NCI-H187 treated with DMSO at 0.1 percent for 48 hours (cell line): Measurements from ENCODE around the gene ANKUB1.

Experiments used
- DNase-seq: peaks from one replicate; lab custom pipeline; 2025; lab: John Stamatoyannopoulos, UW

Gene ANKUB1

DNA sequence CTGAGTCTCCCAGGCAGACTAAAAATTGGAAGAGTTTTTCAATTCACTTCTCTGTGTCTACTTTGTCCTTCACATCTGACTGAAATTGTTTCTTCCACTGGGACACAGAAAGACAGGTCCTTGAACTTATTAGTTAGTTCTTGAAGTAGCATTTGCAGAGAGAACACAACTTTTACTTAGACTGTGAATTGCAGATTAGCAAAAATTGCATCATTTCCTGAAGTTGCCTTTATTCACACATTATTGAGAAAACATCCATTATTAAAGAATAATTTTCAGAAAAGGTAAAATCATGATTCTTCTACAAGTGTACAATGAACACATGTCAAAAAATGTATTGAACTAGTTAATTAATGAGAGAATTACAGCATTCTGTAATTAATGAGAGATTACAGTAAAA lies 38.6 kb downstream of the ANKUB1 start:
- no peak for DNase-seq

DNA sequence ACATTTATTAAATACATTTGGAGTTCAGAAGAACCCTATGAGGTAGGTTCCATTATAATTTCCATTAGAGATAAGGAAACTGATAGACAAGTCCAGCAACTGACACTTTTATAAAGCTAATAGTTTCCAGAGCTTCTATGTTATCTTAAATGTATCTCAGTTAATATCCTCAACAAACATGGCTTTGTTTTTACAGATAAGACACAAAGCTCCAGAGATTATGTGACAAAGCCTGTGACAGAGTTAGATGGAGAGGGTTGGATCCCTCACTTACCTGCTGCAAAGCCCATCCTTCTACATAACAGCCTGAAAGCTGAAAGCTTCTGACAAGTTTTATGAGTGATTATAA lies 39.6 kb downstream of the ANKUB1 start:
- no peak for DNase-seq

DNA sequence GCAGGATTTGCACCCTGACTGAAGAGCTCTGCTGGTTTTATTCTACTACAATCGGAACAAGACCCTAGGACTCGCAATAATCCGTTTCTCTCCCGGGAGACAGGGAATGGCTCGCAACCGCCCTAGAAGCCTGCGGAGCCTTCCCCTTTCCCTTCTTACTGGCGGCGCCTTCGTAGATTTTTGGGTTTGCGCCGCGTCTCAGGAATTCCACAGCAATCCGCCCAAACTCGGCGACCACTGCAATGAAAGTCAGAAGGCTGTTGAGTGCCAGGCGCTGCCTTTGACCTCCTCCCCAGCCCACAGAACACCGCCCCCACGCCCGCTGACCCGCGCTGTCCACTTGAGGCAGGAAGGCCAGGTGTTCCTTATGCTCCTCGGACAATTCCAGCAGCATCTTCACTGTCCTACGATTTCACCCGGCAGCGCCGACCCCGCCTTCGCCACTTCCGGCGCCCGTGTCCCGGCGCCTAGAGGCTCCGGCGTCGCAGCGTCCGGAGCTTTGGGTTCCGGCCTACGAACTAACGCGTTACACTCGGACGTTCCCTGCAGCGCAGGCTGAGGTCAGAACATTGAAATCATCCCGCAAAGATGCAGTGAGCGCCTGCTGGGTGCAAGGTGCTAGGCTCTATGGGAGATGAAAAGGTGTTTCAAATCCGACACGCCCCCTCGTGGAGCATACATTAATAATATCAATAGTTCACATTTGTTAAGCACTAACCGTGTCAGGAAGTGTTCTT lies 40.1 kb downstream of the ANKUB1 start, which contains the start of gene COMMD2:
TSS of gene COMMD2 (minus strand) at position 439 of the 737 bp plus-strand sequence. CDS start at position 394, 45 bp downstream.
- DNase-seq: peak; percentile 24

DNA sequence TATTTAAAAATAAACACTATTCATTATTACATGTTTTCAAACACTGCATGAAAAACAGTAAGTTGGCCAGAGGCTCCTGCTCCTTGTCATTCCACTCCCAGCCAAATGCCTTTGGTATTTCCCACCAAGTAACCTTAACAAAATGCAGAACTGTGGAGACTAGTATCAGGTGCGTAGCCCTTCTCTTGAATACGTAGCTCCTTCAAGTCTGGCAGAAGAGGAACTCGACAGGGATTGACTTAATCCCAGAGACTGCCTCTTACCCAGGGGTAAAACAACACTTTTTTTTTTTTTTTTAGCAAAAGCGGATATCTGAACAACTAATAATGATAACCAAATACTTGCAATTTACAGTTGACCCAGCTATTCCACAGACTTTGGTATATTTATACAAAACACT lies 40.8 kb downstream of the ANKUB1 start:
- no peak for DNase-seq

DNA sequence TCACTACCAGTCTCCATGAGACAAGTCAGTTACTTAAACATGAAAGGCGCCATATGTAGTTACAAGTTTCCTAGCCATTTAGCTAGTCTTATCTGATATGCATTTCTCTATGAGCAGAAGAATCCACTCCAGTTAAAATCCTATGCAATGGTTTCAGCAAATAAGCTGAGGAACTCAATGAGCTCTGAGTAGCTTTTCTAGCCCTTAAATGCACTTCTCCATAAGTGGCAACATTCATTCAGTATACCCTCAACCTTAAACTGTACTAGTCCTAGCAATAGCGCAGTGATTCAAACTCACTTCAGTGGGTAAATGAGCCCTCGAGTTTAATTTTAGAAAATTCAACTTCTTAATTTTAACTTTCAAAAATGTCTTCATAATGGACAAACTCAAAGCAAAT lies 47.7 kb downstream of the ANKUB1 start:
- no peak for DNase-seq

DNA sequence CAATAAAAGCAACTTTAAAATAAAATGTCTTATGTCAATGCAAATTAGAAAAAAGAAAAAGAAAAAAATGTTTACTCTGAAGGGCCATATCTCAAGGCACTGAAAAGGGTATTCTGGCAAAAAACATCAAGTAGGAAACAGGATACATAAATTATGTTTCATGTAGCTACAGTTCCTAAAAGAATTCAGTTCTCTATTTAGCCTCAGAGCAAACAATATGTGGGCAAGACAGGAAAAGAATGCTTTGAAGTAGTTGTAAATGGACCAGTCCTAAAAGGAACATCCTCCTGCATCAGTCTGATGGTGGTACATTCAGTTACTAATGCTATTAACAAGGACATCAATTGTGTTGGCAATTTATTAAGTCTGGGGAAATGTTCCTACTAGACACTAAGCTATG lies 48.2 kb downstream of the ANKUB1 start:
- DNase-seq: no peak

DNA sequence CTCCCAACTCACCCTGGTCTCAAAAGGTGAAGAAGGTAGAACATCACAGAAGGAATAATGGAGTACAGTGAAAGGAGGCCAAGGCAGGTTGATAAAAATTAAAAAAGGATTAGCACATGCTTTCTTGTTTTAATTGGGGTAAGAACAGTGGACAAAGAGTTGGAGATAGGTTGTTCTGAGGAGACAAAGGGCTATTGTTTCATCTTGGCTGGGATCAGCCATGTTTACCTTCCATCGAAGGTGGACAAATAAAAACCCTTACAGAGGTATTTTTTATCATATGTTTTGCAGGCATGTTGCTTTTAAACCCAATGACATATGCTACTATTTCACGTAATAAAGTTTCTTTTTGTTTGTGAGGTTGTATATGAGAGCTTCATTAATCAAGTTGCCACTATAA lies 53.0 kb downstream of the ANKUB1 start:
- DNase-seq: no peak

DNA sequence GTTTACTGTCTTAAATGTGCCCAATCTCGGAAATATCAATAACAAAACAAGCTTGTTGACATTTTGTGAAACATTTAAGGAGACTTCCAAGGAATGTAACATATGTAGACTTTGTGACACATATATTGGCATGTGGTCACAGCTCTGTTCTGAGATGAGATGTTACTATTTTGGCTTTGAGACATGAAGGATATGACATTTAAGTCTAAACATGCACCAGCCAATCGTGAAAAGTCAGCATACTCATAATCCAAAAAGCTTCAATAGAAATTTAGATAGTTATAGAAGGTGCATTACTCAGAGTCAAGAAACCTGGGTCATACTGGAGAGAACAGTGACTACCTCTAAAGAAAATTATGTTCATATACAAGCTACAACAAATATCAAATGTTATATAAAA lies 53.5 kb downstream of the ANKUB1 start:
- no peak for DNase-seq

DNA sequence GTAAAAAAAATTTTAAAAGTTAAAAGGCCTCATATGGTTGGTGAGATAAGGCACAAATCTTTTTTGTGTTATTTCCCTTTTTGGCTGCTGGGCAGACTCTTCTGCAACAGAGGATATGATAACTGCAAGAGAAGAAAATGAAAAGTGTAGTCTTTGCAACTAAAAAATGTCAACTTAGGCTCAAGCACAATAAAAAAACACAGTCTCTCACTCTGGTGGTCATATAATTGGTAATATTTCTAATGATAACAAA lies 55.5 kb downstream of the ANKUB1 start:
- DNase-seq: no peak

DNA sequence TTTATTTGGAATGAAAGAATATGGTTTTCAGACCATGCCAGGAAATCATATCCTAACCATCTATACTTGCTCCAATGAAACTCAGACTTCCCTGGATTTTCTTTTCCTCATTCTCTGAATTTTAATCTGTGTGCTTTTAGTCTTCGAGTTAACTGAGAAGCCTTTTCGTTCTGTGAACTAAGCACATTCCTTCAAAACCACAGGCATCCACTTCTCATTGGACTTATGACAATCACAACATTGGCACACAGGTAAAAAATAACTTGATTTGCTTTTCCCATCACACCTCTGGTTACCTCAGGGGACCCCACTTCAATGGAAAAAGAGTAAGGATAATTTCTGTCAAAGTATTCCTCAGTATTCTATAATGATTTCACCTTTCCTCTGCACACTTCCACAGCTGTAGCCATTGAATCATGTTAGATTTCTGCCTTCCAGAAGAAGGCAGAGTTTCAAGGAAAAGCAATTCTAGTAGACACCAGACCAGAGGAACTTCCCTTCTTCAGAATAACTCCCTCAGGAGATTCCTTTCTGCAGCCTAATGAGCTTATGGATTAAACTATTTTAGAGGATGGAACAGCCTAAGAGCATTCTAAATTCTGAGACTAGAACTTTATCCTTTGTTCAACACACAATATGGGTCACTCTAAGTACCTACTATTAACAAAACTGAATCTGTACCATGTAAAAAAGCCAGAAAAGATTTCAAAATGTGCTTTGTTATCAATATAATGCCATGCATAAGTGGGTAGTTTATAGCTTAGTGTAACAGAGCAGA lies 56.0 kb downstream of the ANKUB1 start:
- DNase-seq: no peak

DNA sequence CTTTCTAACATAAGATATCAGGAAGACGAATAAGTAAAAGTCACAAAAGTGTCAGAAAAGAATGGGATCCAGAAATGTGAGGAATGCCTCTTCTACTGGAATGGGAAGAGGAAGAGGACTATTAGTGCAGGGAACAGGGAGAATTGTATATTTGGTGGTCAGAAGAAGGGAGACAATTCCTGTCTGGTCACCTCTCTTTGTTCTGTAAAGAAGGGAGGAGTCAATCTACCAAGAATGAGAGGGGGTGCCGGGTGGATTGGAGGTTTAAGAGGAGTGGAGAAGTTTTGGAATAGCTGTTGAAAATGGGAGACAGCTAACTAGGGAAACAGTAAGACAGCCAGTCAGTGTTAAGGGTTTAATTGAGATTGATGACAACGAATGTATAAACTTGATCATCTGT lies 60.1 kb downstream of the ANKUB1 start:
- DNase-seq: no peak

DNA sequence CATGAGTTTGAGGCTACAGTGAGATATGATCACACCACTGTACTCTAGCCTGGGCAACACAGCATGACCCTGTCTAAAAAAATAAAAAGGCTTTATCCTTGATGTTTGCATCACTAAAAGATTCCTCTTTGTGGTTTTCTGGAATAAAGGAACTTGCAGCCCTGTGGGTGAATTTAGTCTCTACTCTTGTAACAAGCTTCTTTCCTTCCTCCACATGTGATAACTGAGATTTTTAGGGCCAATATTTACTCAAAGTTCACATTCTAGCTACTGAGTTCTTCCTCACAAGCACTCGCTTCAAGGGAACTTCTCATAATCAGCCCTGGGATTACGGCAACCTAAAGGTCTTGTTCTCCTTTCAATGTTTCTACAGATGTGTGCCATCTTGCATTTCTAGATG lies 64.7 kb downstream of the ANKUB1 start:
- DNase-seq: no peak

DNA sequence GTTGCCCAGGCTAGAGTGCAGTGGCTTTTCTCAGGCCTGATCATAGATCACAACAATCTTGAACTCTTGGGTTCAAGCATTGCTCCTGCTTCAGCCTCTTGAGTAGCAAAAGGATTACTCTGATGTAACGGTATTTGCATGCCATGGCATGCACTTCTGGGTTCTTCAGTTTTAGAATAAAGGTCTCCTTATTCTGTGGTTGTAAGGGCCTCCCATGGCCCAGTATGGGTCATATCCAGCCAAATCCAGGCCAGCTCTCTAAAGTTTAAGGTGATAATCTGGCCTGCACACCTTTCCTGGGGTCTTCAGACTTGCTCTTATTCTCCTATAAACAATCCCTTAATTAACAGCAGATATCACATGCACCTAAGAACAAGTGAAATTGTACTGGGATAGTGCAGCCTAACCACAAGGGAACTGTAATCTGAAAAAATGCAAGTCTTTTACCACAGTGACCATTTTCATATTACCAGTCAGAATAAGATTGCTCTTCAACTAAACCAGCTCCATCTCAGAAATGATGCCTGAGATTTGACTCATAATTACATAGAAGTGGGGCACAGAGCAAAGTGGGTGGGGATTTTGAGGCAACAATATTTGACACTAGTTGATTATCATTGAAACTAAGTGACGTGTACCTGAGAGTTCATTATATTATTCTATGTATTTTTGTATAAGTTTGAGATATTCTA lies 65.5 kb downstream of the ANKUB1 start:
- no peak for DNase-seq

DNA sequence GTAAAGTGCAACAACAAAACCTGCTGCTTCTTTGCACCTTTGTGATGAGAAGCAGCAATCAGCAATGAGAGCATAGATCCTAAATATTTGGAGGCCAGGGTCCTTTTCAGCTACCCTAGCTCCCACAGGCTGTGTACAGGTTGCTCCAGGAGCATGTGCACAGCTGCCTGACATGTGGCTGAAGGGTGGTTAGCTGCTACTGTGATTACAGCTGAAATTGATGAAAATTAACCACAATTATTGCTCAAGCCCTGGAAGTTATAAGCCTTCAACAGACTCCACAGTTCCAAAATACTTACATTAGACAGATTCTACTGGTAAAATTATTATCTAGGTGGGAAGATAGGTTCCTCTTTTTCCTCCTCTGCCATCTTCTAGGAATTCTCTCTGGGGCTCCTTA lies 68.6 kb downstream of the ANKUB1 start:
- no peak for DNase-seq

DNA sequence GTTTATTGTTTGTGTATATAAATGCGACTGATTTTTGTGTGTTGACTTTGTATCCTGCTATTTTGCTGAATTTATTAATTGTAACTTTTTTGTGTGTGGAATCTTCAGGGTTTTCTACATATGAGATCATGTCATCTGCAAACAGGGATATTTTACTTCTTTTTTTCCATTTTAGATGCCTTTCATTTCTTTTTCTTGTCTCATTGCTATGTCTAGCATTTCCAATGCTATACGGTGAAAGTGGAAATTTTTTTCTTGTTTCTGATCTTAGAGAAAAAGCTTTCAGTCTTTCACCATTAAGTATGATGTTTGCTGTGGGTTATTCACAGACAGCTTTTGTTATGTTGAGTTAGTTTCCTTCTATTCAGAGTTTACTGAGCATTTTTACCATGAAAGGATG lies 71.4 kb downstream of the ANKUB1 start:
- no peak for DNase-seq

DNA sequence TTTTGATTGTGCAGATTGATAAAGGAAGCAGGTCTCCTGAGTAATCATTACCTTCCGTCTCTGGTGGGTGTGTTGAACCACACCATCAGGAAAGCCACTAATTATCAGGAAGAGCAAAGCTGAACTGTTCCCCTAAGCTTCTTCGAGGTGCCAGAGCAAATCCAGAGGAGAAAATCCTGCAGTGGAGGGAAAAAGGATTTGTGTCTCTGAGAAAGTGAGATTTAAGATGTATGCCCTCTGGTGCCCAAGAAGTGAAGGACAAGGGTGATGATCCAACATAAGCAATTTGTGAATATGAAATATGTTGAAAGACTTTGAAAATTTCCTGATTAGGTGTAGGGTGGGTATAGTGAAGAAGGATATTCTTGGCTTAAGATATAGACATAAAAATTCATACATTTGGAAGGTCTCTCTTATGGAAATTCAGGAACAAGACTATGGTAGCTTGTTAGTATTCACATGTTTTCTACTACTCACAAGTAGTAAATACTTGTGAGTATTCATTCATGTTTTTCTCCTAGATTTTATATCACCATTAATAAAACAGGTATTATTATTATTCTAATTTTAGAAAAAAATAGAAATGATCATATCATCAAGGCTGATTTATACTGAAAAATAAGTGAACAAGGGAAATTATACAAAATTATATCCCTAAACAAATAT lies 74.8 kb downstream of the ANKUB1 start:
- DNase-seq: no peak

DNA sequence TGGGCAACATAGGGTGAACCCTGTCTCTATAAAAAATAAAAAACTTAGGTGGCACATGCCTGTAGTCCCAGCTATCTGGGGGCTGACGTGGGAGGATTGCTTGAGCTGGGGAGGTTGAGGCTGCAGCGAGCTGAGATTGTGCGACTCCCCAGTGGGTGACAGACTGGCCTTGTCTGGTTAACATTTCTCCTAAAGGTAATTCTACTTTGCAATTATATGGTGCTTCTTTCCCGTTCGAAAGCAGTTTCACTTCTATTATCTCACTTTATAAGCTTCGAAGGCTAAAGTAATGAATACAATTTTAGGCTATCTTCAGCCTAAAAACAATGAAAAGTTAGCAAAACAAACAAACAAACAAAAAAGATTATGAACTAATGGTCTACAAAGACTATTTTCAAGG lies 75.4 kb downstream of the ANKUB1 start:
- no peak for DNase-seq

DNA sequence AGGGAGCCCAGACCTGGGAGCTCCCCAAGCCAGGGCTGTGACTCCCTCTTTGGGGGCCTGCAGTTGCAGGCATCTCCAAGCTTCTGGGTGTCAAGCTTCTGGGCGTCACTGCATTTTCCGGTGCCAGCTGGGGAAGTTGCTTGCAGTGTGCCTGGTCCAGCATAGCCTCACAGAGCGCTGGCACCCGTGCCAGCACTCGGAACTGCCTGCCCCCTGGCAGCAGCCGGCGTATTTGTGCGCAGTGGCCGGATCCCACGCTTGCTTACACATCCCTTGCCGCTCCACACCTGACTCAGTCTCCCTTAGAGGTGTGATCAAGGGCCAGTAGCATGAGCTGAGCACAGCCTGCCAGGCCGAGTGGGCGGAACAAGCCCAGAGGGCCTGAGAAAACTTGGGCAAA lies 77.1 kb downstream of the ANKUB1 start:
- DNase-seq: no peak

DNA sequence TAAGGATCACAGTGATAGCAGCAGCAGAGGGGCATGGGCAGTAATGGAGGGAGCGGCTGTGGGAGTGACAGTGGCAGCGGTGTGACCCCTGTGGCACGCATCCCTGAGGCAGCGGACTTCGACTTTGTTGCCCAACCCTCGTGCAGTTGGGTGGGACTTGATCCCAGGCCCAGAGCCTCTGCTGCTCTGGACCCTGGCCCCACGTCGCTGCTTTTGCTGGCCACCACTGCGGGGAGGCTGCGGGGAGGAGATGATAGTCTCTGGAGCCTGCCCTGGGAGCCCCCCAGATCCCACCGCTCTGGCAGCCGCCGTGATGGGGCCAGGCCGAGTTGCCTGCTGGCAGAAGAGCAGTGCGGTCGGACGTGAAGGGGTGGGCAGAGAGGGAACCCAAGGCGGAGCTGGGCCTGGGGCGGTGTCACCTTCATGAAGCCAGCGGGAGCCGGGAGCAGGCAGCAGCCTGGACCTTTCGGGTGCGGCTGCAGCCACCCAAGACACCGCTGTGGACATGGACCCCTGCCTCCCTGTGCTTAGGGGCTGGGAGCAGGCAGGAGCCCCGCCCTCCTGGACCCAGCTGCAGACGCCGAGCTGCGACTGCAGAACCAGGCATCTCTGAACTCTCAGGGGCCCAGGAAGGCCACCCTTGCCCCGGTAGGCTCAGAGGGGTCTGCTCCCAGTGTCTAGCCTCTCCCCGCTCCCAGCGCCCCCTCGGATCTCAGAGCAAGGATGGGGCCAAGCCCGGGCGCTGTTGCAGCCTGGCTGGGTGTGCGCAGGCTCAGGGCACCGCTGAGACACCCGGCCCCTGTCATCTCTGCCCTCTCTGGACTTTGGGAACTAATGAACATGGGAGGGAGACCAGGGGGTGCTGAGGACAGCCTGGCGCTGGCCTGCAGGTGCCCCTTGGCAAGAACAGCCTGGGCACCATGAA lies 78.4 kb downstream of the ANKUB1 start:
- DNase-seq: no peak
